ENCODE results near the gene HOXA3.

Gene HOXA3

DNA sequence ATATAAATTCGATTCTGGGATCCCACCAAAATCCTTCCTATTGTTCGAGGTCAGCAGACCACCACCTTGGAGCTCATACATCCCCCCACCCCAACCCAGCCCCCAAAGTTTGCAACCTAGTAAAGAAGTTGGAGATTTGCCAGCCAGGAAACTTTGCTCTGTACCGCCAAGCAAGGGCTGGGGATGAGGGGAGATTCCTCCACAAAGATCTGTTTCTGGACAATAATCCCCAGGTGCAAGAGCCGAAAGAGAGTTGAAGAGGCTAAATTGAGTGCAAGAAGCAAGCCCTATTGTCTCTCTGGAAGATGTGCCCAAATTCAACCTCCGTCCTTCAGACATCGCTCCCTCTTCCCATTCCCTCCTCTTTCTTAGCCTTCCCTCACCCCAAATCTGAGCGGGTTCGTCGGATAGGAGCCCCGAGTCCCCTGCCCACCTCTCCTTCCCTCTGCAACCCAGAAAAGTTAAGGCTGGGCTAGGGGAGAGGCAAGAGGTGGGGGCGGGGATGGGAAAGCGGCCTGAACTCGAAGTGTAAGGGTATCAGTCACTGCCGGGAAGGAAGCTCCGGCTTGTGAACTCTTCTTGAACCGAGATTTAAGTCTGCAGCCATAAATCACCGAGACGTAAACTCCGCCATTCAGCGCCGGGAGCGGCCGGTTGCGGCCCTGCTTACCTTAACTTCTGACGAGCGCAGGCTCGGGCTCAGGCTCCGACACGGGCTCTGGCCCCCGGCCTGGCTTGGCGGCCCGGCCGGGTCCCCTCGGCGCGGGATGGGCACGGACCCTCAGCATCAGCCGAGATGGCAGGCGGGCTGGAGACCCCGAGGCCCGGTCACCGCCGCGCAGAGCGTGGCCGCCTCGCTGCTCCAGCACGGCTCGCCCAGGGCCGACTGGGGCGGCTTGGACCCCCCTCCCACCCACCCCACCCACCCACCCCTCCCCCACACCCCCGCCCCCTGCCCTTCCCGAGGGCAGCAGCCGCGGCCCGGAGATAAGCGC is 39.1 kb downstream of the HOXA3 start:
- DNase-seq: no peak

DNA sequence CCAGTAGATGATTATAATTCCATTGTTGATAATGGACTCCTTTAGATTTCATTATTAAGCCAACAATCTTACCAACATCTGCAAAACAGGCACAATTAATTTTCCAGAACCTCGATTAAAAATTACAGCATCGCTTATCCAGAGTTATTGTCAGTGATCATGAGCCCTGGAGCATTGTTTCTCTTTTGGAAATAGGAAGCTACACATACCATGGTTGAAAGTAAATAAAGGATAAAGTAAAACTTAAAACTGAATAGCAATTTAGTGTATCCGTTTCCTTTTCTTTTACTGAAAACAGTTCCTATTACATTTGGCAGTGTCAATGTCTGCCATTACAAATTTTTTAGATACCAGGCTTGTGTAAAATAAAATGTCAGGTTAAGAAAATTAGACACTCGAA is 40.0 kb downstream of the HOXA3 start:
- no peak for DNase-seq

GRCh38 chr7:27111751-27112277 is 40.6 kb downstream of the HOXA3 start:
- no peak for DNase-seq

- DNase-seq: no peak
These were observed 41.2 kb downstream of the HOXA3 start for GRCh38 chr7:27111042-27111750.

GRCh38 chr7:27110186-27111031 is 42.0 kb downstream of the HOXA3 start:
- no peak for DNase-seq

DNA sequence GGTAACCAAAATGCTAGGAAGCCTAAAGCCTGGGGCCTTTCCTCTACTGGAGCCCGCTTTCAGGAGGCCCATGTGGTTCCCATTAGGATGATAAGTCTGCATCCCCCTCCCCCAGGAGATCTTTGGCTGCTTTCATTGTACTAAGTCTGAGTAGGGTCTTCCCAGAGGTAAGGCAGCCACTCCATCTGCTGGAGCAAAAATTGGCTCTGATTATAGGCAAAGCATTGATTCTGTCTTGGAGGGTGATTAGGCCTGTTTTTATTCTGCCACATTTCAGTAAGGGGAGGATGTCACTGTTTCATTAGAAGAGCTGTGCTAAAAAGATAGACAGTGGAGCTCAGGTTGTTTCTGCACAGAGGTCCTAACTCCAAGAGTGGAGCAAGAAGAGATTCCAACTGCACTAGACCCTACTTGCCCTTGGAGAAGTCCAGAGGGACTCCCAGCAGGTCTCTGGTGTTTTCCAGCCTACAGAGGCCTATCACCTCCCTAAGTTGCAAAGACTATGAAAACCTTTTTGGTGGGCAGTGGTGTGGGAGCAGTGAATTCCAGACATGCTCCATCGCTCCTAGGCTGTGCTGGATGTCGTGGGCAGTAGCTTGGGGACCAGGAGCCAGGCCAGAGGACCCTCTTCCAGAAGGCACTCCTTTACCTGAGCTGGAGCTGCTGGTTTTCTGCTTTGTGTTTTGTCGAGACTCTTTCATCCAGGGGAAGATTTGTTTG is 42.8 kb downstream of the HOXA3 start:
- DNase-seq: no peak

GRCh38 chr7:27108390-27109127 is 43.8 kb downstream of the HOXA3 start:
- DNase-seq: no peak

- no peak for DNase-seq
These were observed 44.7 kb downstream of the HOXA3 start for GRCh38 chr7:27107391-27108381.

- DNase-seq: no peak
These were observed 45.5 kb downstream of the HOXA3 start for GRCh38 chr7:27106901-27107240.

DNA sequence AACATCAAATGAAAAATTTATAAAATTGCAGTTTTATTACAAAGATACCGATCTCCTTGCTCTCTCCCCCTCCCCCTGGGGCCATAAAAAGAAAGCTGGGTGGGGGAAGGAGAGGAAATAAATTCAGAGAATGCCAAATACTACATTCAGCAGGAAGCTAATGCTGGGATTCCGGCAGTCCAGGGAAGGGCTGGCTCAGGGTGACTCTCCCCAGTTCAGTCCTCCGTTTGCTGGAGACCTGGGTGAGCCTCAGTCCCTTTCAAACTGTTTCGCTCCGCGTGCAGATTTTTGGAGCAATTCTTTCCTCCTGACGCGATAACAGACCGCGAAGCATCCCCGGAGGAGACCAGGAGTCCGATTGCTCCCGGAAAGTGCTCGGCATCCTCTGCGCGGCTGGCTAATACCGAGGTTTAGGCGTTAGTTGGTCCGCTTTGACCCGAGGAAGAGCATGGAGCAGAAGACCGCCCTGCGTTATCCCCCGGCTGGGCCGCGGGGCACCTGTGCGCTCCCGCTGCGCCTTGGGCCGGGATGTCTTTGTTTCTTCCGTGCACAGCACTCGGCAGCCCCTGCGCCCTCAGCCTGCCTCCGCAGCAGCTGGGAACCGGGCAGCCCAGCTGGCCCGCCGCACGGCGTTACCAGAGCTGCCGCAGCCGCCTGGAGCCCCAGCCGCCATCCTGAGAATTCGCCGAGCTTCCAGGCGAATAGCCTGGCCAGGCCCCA is 46.0 kb downstream of the HOXA3 start:
- DNase-seq: no peak

GRCh38 chr7:27105301-27106031 is 46.9 kb downstream of the HOXA3 start:
- no peak for DNase-seq

GRCh38 chr7:27104341-27105058 is 47.9 kb downstream of the HOXA3 start:
- no peak for DNase-seq

DNA sequence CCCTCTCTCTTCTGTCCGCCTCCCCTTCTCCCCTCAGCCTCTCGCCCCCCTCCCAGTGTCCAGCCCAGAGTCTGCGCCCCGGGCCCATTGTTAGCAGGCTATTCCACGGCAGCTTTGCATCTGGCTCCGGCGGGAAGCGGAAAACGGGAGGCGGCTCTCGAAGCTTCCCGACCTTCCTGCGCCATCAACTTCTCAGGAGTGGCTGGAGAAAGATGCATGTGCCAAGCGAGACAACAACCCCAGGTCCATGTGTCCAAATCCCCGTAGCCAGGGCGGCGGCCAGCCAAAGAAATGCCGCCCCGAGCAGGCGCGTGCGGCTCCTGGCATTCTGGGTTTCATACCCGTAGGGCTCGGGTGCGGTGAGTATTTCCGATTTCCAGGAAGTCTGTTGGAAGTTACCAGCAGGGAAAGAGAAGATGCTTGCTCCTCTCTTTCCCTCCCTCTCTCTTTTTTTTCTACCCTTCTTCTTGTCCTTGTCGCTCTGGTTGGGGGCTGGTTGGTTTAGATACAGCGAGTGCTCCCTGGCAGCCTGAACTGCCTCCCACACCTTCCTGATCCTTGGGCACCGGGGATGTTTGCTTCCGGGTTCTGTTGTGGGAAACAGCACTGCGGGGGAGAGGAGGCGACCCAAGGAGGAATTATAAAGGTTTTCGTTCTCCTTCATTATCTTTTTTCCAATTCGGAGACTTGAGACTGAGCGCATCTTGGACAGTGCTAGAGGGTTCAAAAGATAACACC is 48.7 kb downstream of the HOXA3 start:
- DNase-seq: no peak

GRCh38 chr7:27102581-27103442 is 49.6 kb downstream of the HOXA3 start, which contains the start of gene HOXA2:
HOXA2 (minus strand) TSS chr7:27102683; CDS start chr7:27102500, 183 bp downstream.
- DNase-seq: no peak

- no peak for DNase-seq
These were observed 50.3 kb downstream of the HOXA3 start for GRCh38 chr7:27101957-27102580.

Measured in NCI-H524 treated with DMSO at 0.1 percent for 48 hours (cell line).